Stimulated activated CD8-positive, alpha-beta memory T cell treated with anti-CD3 and anti-CD28 coated beads, Interleukin-4, amount 100 ng/mL, for 1 hour (primary cell): Measurements from ENCODE around the gene RNF39.

Source experiments
- DNase-seq, 2 donors: peaks; one replicate each; pipeline ENCODE4 v3.0.0-alpha.2; 2020; ENCODE audit warnings: low read depth in 2 of 2, low spot score in 1 of 2

The RNF39 gene

DNA sequence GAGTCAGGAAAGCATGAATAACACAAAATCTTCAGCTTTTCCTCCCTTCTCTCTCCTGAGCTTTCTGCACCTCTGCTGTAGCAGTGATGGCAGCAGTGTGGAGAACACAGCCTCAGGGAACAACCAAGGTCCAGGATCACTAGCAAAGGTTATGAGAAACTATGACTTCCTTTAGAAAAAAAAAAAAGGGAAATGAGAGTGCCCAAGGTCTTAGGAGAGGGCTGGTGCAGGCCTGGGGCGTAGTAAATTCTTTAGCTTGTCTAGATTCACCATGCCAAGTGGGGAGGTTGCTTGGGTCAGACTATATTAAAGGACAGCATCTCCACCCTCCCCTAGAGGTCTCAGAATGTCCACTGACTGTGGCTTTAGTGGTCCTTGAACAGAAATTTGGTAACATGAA, 54.9 kb downstream of the RNF39 start:
- DNase-seq, result no peak
